GM10266 (cell line): ENCODE measurements around the gene LUZP2.

Experiments used
- DNase-seq: peaks from one replicate; pipeline ENCODE4 v3.0.0; 2012; ENCODE audit errors: extremely low spot score
- TF ChIP-seq, protein P1 (sequence below): IDR thresholded peaks from 2 replicates; pipeline ENCODE4 v1.5.1; 2012; ENCODE audit warnings: mild to moderate bottlenecking, low read depth; ENCODE audit not compliant: control insufficient read depth, insufficient read depth; ENCODE audit errors: missing control alignments

Gene LUZP2

DNA sequence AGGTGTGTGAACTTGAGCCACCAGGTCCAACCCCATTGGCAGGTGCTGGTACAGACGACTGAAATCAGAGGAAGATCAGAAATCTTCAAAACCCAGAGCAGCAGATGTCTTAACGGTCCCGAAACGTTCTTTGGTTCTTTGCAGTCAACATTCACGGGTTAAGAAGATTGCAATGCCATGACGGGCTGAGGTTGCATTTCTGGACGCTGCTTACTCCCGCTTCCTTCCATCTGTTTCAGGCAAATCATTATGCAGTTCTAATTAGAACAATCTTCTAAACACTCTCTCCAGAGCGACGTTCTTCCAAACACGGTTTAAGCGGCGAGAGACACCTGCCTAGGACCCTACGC, 492 bp upstream of the LUZP2 start:
- DNase-seq: no peak
- TF ChIP-seq, protein P1, sequence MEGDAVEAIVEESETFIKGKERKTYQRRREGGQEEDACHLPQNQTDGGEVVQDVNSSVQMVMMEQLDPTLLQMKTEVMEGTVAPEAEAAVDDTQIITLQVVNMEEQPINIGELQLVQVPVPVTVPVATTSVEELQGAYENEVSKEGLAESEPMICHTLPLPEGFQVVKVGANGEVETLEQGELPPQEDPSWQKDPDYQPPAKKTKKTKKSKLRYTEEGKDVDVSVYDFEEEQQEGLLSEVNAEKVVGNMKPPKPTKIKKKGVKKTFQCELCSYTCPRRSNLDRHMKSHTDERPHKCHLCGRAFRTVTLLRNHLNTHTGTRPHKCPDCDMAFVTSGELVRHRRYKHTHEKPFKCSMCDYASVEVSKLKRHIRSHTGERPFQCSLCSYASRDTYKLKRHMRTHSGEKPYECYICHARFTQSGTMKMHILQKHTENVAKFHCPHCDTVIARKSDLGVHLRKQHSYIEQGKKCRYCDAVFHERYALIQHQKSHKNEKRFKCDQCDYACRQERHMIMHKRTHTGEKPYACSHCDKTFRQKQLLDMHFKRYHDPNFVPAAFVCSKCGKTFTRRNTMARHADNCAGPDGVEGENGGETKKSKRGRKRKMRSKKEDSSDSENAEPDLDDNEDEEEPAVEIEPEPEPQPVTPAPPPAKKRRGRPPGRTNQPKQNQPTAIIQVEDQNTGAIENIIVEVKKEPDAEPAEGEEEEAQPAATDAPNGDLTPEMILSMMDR: no peak

DNA sequence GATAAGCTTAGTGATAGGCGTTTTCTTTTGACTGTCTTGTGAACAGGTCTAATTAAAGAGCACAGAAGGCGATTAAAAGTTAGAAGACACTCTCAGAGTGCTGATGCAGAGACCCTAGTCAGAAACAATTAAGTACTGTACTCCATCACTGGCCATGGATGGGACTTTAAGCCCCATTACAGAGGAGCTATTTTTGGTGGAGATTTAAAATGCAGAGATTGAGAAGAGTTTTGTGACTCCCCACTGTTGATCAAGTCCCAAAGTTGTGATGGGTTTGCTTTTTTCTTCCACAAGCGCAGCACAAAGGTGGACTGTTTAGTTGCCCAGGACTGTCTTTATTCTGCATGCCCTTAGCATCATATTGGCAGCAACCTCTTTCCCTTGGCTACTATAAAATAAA, 978 bp downstream of the LUZP2 start:
- DNase-seq: no peak
- TF ChIP-seq, protein P1: no peak

DNA sequence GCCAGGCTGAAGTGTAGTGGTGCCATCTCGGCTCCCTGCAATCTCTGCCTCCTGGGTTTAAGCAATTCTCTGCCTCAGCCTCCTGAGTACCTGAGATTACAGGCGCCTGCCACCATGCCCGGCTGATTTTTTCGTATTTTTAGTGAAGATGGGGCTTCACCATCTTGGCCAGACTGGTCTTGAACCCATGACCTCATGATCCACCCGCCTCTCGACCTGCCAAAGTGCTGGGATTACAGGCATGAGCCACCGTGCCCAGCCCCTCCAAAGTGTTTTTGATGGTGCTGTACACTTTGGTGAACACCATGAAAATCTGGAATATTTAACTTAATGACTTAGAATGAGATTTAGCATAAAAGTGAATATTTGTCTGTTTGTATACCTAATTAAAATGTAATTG, 5.6 kb downstream of the LUZP2 start:
- TF ChIP-seq, protein P1: no peak
- DNase-seq: no peak

DNA sequence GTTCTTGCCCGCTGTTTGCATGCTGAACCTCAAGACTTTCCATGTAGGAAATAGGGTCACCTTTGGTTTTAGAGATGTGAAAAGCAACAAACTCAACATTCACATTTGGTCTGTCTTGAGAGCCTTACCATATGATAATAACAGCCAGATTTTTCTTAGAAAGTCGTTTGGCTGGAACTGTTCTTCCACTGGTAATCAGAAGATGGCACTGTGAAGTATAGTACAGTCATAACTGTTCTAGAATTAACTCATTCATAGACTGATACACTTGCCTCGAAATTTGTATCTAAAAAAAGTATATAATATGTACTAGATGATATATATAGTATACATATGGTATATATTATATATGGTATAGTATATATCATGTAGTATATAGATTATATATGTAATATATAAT, 12.3 kb downstream of the LUZP2 start:
- no peak for DNase-seq
- TF ChIP-seq, protein P1: peak; percentile 6

DNA sequence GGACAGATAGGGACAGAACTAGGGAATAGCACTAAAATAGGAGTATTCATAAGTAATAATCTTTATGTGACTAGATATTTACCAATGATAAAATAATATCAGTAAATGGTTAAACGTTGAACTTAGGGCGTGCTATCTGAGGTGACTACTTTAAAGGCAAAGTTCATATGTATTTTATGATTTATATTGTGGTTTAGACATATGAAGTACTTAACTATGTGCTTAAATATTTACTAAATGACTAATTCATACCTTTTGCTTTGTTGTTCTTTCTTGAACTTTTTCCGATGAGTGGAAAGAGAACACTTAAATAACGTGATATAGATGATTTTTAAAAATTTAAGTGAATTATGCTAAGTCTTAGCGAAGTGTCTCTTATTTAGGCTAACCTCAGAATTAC, 14.7 kb downstream of the LUZP2 start:
- no peak for DNase-seq
- TF ChIP-seq, protein P1: no peak

DNA sequence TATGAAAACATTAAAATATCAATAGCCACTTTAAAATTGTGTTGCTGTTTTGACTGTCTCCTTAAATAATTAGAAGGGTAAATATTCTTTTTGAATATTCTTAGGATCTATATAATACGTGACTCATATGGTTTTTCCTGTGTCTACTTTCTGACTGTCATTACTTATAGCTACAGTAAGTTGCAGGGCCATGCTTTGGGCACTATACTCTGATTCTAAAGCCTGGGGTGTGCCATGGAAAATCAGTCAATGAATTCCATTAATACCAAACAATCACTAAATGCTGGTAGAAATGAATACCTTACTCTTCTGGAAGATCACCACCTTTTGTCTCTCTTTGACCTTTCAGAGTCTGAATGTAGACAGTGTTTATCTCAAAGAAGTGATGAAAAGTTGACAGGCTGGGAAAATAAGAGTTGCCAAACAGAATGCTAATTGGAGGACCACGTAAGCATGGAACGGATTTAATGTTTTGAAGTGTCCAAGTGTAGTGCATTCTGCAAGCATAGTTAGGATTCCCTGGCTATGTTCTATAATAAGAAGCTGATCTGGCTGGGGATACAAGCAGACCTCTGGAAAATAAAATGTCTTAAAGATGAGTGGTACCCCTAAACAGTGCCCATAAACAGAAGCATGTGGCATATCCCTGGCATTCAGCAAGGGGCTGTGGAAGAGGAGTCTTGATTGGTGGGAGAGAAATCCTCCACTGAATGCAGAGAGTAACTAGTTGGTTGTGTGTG, 16.8 kb downstream of the LUZP2 start:
- TF ChIP-seq, protein P1: no peak

DNA sequence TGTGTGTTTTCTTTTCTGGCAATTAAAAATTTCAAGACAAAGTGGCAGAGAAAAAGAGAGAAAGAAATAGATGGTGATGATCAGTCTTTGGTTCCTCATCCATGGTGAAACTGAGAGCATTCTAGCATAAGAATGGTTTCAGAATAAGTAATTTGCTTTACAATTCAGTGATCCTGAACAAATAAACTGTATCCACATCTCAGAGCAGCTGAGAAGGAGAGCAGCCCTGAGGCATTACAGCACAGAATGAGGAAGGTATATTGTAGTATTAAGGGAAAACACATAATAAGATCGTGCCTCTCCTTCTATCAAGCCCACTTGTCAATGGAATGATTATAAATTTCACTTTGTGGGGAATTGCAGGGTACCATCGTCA, 17.4 kb downstream of the LUZP2 start:
- TF ChIP-seq, protein P1: no peak
- DNase-seq: no peak

More for the DNA sequence above, 16.8 kb downstream of the LUZP2 start:
- no peak for DNase-seq
